SK-N-SH (cell line): ENCODE data around the gene MYO1H. TPM values are rescaled to one million over a fixed set of nuclear protein-coding genes. Genes with fewer than 3 reads are reported as not detected.

Source experiments
- CTCF ChIA-PET: fragments of 300-600, 350-600 bp; formaldehyde crosslinking; extraction: SDS; loops from one replicate; lab custom pipeline; 2021; lab: Yijun Ruan, JAX
- POLR2A ChIA-PET: fragments of 350-600 bp; sonication (Branson Sonifier 250); formaldehyde crosslinking; extraction: SDS; loops from one replicate; lab custom pipeline; 2020; ENCODE audit warnings: antibody characterized with exemption, inconsistent platforms; lab: Yijun Ruan, JAX
- DNase-seq: peaks from one replicate; pipeline ENCODE4 v3.0.0; 2012
- H2AFZ ChIP-seq: fragments of 200-600 bp; sonication (generic); 2 replicates; pipeline ENCODE4 v1.8.1; 2016; ENCODE audit warnings: antibody characterized with exemption, mild to moderate bottlenecking, low read depth
- H3F3A ChIP-seq: fragments of 200-600 bp; sonication (generic); replicated peaks from 2 replicates; pipeline ENCODE3; 2016; ENCODE audit warnings: antibody characterized with exemption, mild to moderate bottlenecking; ENCODE audit not compliant: insufficient read depth
- H3K27ac ChIP-seq, 2 experiments: fragments of 200-500 bp in 1 of 2; fragments of 200-600 bp in 1 of 2; sonication (Bioruptor generic) in 1 of 2; sonication (generic), shearing (Covaris generic) in 1 of 2; 2 replicates each; pipeline versions ENCODE4 v1.5.1 to v1.6.1; 2014 to 2016; ENCODE audit warnings: low read depth in 2 of 2, inconsistent platforms in 1 of 2, low read length in 1 of 2, mild to moderate bottlenecking in 1 of 2, mixed read lengths in 1 of 2
- H3K27me3 ChIP-seq: fragments of 200-600 bp; sonication (generic), shearing (Covaris generic); 2 replicates; pipeline ENCODE4 v1.6.1; 2016; ENCODE audit warnings: mixed run types; ENCODE audit not compliant: insufficient read depth
- H3K36me3 ChIP-seq, 2 experiments: fragments of 200-500 bp in 1 of 2; fragments of 200-600 bp in 1 of 2; sonication (Bioruptor generic) in 1 of 2; sonication (generic) in 1 of 2; replicated peaks in 1 of 2; 2 replicates each; pipeline versions ENCODE3 to v1.5.1; 2014 to 2016; ENCODE audit warnings: low read length in 1 of 2, mild to moderate bottlenecking in 1 of 2; ENCODE audit not compliant: insufficient read depth in 2 of 2, control insufficient read depth in 1 of 2
- H3K4me1 ChIP-seq, 2 experiments: fragments of 200-500 bp in 1 of 2; fragments of 200-600 bp in 1 of 2; sonication (Bioruptor generic) in 1 of 2; sonication (generic), shearing (Covaris generic) in 1 of 2; 2 replicates each; pipeline versions ENCODE4 v1.5.1 to v1.6.1; 2014 to 2016; ENCODE audit warnings: low read depth in 1 of 2, low read length in 1 of 2, mixed run types in 1 of 2; ENCODE audit not compliant: insufficient read depth in 2 of 2, control insufficient read depth in 1 of 2
- H3K4me2 ChIP-seq: fragments of 200-600 bp; sonication (generic), shearing (Covaris generic); 2 replicates; pipeline ENCODE4 v1.6.1; 2017; ENCODE audit warnings: mixed run types
- H3K4me3 ChIP-seq, 2 experiments: fragments of 200-500 bp in 1 of 2; fragments of 200-600 bp in 1 of 2; sonication (Bioruptor generic) in 1 of 2; sonication (generic), shearing (Covaris generic) in 1 of 2; 2 replicates each; pipeline versions ENCODE4 v1.5.1 to v1.8.1; 2014 to 2016; ENCODE audit warnings: low read depth in 2 of 2, inconsistent platforms in 1 of 2, low read length in 1 of 2, mild to moderate bottlenecking in 1 of 2, mixed read lengths in 1 of 2, moderate library complexity in 1 of 2
- H3K79me2 ChIP-seq: fragments of 200-600 bp; sonication (generic); 2 replicates; pipeline ENCODE4 v1.8.1; 2017; ENCODE audit warnings: mild to moderate bottlenecking; ENCODE audit not compliant: insufficient read depth
- H3K9ac ChIP-seq: fragments of 200-600 bp; sonication (generic); 2 replicates; pipeline ENCODE4 v1.6.1; 2017; ENCODE audit warnings: mixed run types
- H3K9me2 ChIP-seq: fragments of 200-600 bp; sonication (generic); 2 replicates; pipeline ENCODE4 v1.6.1; 2017; ENCODE audit warnings: mixed run types
- H3K9me3 ChIP-seq: fragments of 200-600 bp; sonication (generic); 2 replicates; pipeline ENCODE4 v1.6.1; 2017; ENCODE audit warnings: mixed run types, mild to moderate bottlenecking, moderate library complexity
- H4K20me1 ChIP-seq: fragments of 200-600 bp; sonication (generic); 2 replicates; pipeline ENCODE4 v1.6.1; 2017; ENCODE audit warnings: mild to moderate bottlenecking, mixed run types; ENCODE audit not compliant: insufficient read depth
- CHD2 ChIP-seq: fragments of 150-350 bp; IDR thresholded peaks from 2 replicates; pipeline ENCODE4 v1.6.1; 2018; ENCODE audit warnings: low read length; ENCODE audit not compliant: partially characterized antibody
- CTCF ChIP-seq: fragments of 200-600 bp; sonication (generic); IDR thresholded peaks from 2 replicates; pipeline ENCODE4 v1.6.1; 2017; ENCODE audit warnings: antibody characterized with exemption, mild to moderate bottlenecking, moderate library complexity
- EZH2phosphoT487 ChIP-seq: fragments of 200-600 bp; sonication (generic); IDR thresholded peaks from 2 replicates; pipeline ENCODE4 v1.6.1; 2017; ENCODE audit warnings: low read depth, mixed run types, mild to moderate bottlenecking, antibody characterized with exemption, moderate library complexity, borderline replicate concordance
- FOSL2 ChIP-seq: IDR thresholded peaks from 2 replicates; pipeline ENCODE4 v1.4.0; 2012; ENCODE audit warnings: low read depth, mild to moderate bottlenecking, moderate library complexity, borderline replicate concordance
- FOXJ3 ChIP-seq: sonication (generic); formaldehyde crosslinking; IDR thresholded peaks from 2 replicates; pipeline ENCODE4 v1.5.1; 2020; ENCODE audit warnings: mild to moderate bottlenecking, missing genetic modification reagents
- FOXM1 ChIP-seq: IDR thresholded peaks from 2 replicates; pipeline ENCODE4 v1.4.0; 2012; ENCODE audit warnings: low read depth, mild to moderate bottlenecking
- GABPA ChIP-seq: IDR thresholded peaks from 2 replicates; pipeline ENCODE4 v1.4.0; 2012; ENCODE audit warnings: low read depth, mild to moderate bottlenecking
- GATA2 ChIP-seq: sonication (generic); formaldehyde crosslinking; IDR thresholded peaks from 2 replicates; pipeline ENCODE4 v1.5.0; 2020; ENCODE audit warnings: mild to moderate bottlenecking, missing genetic modification reagents
- JUND ChIP-seq: IDR thresholded peaks from 2 replicates; pipeline ENCODE4 v1.4.0; 2012
- MEF2A ChIP-seq: IDR thresholded peaks from 2 replicates; pipeline ENCODE4 v1.4.0; 2012; ENCODE audit warnings: low read depth, borderline replicate concordance
- MXI1 ChIP-seq: IDR thresholded peaks from 2 replicates; pipeline ENCODE4 v1.6.1; 2012; ENCODE audit warnings: mild to moderate bottlenecking, low read depth, low read length, improper control_type of control experiment
- POLR2AphosphoS5 ChIP-seq: IDR thresholded peaks from 2 replicates; pipeline ENCODE4 v1.6.1; 2012; ENCODE audit warnings: low read depth, low read length
- RAD21 ChIP-seq: IDR thresholded peaks from 2 replicates; pipeline ENCODE4 v1.6.1; 2012; ENCODE audit warnings: mild to moderate bottlenecking, low read length
- REST ChIP-seq: IDR thresholded peaks from 2 replicates; pipeline ENCODE4 v1.6.1; 2012; ENCODE audit warnings: mild to moderate bottlenecking, low read depth, low read length, moderate library complexity
- RFX5 ChIP-seq: IDR thresholded peaks from 2 replicates; pipeline ENCODE4 v1.6.1; 2012; ENCODE audit warnings: mild to moderate bottlenecking, improper control_type of control experiment, low read length
- SIN3A ChIP-seq: IDR thresholded peaks from 2 replicates; pipeline ENCODE4 v1.6.1; 2012; ENCODE audit warnings: low read depth, mild to moderate bottlenecking, low read length, moderate library complexity, borderline replicate concordance
- SMC3 ChIP-seq: IDR thresholded peaks from 2 replicates; pipeline ENCODE4 v1.6.1; 2012; ENCODE audit warnings: low read depth, low read length, improper control_type of control experiment
- TCF12 ChIP-seq: IDR thresholded peaks from 2 replicates; pipeline ENCODE4 v1.4.0; 2012
- TEAD4 ChIP-seq: IDR thresholded peaks from 2 replicates; pipeline ENCODE4 v1.4.0; 2012; ENCODE audit warnings: mild to moderate bottlenecking, borderline replicate concordance; ENCODE audit not compliant: insufficient read depth
- USF1 ChIP-seq: IDR thresholded peaks from 2 replicates; pipeline ENCODE4 v1.4.0; 2012; ENCODE audit warnings: low read depth, borderline replicate concordance
- USF2 ChIP-seq: fragments of 150-350 bp; IDR thresholded peaks from 2 replicates; pipeline ENCODE4 v1.6.1; 2017; ENCODE audit warnings: antibody characterized with exemption, low read length, low read depth, borderline replicate concordance
- WGBS: methylation state at CpG from one replicate; pipeline ENCODE4 v1.1.6; 2017; ENCODE audit warnings: low lambda C conversion rate; 5-methylcytosine and 5-hydroxymethylcytosine counted together
- polyA plus RNA-seq, 3 experiments: library from polyadenylated mRNA; depleted of rRNA; stranded (reverse); fragments of >200 nt; gene quantifications; 2 replicates each; pipeline ENCODE4 v1.2.3, GENCODE V29; 2012

Gene MYO1H
- polyA plus RNA-seq, 1 of the 3 experiments (the other 2 are of a cell fraction): not detected

GRCh38 chr12:109482894-109483293 is 135.2 kb downstream of the MYO1H start:
- no peak for TF ChIP-seq RAD21
- no peak for TF ChIP-seq GATA2 (CRISPR knock-in tag)
- no peak for TF ChIP-seq USF2
- TF ChIP-seq SIN3A: no peak
- TF ChIP-seq, all 33 proteins: peak for 0
- Histone ChIP-seq H3K9ac (no peak overlapping the region), H3K79me2 (peaks cover 32% of the 10 kb centered on the region), H3K27me3 (no peaks in the 10 kb centered on the region), H3K4me2 (no peak overlapping the region), H2AFZ (no peak overlapping the region), H3K36me3 (peaks cover 34 to 50% of the 10 kb centered on the region in 2 experiments), H3K9me2 (no peaks in the 10 kb centered on the region), H3K4me1 (peaks cover 7 to 9% of the 10 kb centered on the region in 2 experiments; a peak in 2 of 4 replicates), H4K20me1 (no peaks in the 10 kb centered on the region), H3K4me3 (no peak overlapping the region), H3K27ac (no peak overlapping the region), H3F3A (no peaks in the 10 kb centered on the region), H3K9me3 (no peaks in the 10 kb centered on the region)
- CTCF ChIA-PET: interaction anchor here (0.6 to 0.7 kb wide), 2 partner anchors 55 to 396 kb away, joined by 3 read pairs; no protein-coding TSS in a partner anchor
- no peak for DNase-seq
- POLR2A ChIA-PET: no interaction called here
- WGBS: 79% methylated on average over 2 of the region's 2 CpGs

- Histone ChIP-seq H4K20me1 (no peaks in the 10 kb centered on the region), H3K79me2 (peaks cover 27% of the 10 kb centered on the region), H3K27ac (no peak overlapping the region), H3K4me1 (peaks cover 4 to 7% of the 10 kb centered on the region in 2 experiments; a peak in 2 of 4 replicates), H2AFZ (no peak overlapping the region), H3K27me3 (no peaks in the 10 kb centered on the region), H3K9ac (no peak overlapping the region), H3K9me3 (no peaks in the 10 kb centered on the region), H3K4me2 (no peak overlapping the region), H3K9me2 (no peaks in the 10 kb centered on the region), H3K36me3 (peaks cover 34 to 54% of the 10 kb centered on the region in 2 experiments), H3K4me3 (no peak overlapping the region), H3F3A (no peaks in the 10 kb centered on the region)
- CTCF ChIA-PET: interaction anchor here (0.6 to 1.4 kb wide), 3 partner anchors 55 to 398 kb away, joined by 3 to 4 read pairs (median 3); no protein-coding TSS in a partner anchor
- DNase-seq: no peak
- POLR2A ChIA-PET: no interaction called here
- WGBS: 96% methylated on average over 11 of the region's 11 CpGs
- TF ChIP-seq TCF12: no peak
- TF ChIP-seq SIN3A: no peak
- no peak for TF ChIP-seq GATA2 (CRISPR knock-in tag)
- TF ChIP-seq GABPA: no peak
- no peak for TF ChIP-seq SMC3
- TF ChIP-seq FOXM1: no peak
- TF ChIP-seq TEAD4: no peak
- no peak for TF ChIP-seq RAD21
- TF ChIP-seq MXI1: no peak
- TF ChIP-seq MEF2A: no peak
- TF ChIP-seq REST: no peak
- TF ChIP-seq RFX5: no peak
- no peak for TF ChIP-seq FOSL2
- no peak for TF ChIP-seq USF1
- TF ChIP-seq CTCF: no peak
- no peak for TF ChIP-seq POLR2AphosphoS5
- no peak for TF ChIP-seq CHD2
- no peak for TF ChIP-seq FOXJ3 (CRISPR knock-in tag)
- no peak for TF ChIP-seq JUND
- no peak for TF ChIP-seq EZH2phosphoT487
Measured at GRCh38 chr12:109483346-109483745, 135.6 kb downstream of the MYO1H start.
